H9 (cell line): ENCODE data around the gene PIK3R5. TPM values are rescaled to one million over a fixed set of nuclear protein-coding genes. Genes with fewer than 3 reads are reported as not detected.

Experiments
- DNase-seq: peaks from one replicate; pipeline ENCODE4 v3.0.0-alpha.2; 2017
- H2AFZ ChIP-seq: one replicate; pipeline ENCODE4 v1.6.1; 2013; ENCODE audit warnings: mild to moderate bottlenecking, low read length, control low read depth, moderate library complexity
- H2AK5ac ChIP-seq: 2 replicates; pipeline ENCODE4 v1.6.1; 2013; ENCODE audit warnings: low read length, control low read depth, mixed read lengths; ENCODE audit not compliant: insufficient read length
- H2BK120ac ChIP-seq: one replicate; pipeline ENCODE4 v1.6.1; 2013; ENCODE audit warnings: low read depth, mild to moderate bottlenecking, low read length, control low read depth, inconsistent platforms; ENCODE audit not compliant: poor library complexity, severe bottlenecking
- H2BK12ac ChIP-seq: 2 replicates; pipeline ENCODE4 v1.6.1; 2013; ENCODE audit warnings: low read length, control low read depth, mixed read lengths, low read depth; ENCODE audit not compliant: insufficient read length
- H2BK15ac ChIP-seq: 2 replicates; pipeline ENCODE4 v1.6.1; 2013; ENCODE audit warnings: low read depth, low read length, control low read depth
- H2BK20ac ChIP-seq: one replicate; pipeline ENCODE4 v1.6.1; 2013; ENCODE audit warnings: low read depth, mild to moderate bottlenecking, low read length, control low read depth, inconsistent platforms; ENCODE audit not compliant: poor library complexity, severe bottlenecking
- H2BK5ac ChIP-seq: 2 replicates; pipeline ENCODE4 v1.6.1; 2013; ENCODE audit warnings: low read length, control low read depth, mixed read lengths; ENCODE audit not compliant: insufficient read length
- H3K14ac ChIP-seq: 2 replicates; pipeline ENCODE4 v1.6.1; 2013; ENCODE audit warnings: low read length, control low read depth; ENCODE audit not compliant: insufficient read depth
- H3K18ac ChIP-seq: 2 replicates; pipeline ENCODE4 v1.6.1; 2013; ENCODE audit warnings: low read depth, mild to moderate bottlenecking, mixed read lengths, low read length, control low read depth; ENCODE audit not compliant: insufficient read length
- H3K23ac ChIP-seq: 2 replicates; pipeline ENCODE4 v1.6.1; 2013; ENCODE audit warnings: low read length, control low read depth, mixed read lengths, low read depth; ENCODE audit not compliant: insufficient read length
- H3K23me2 ChIP-seq: 2 replicates; pipeline ENCODE4 v1.6.1; 2013; ENCODE audit warnings: low read depth, mild to moderate bottlenecking, mixed read lengths, low read length, control low read depth; ENCODE audit not compliant: insufficient read length, poor library complexity, severe bottlenecking
- H3K27ac ChIP-seq: 2 replicates; pipeline ENCODE4 v1.5.1; 2013; ENCODE audit warnings: low read length, control low read depth, mixed read lengths, low read depth; ENCODE audit not compliant: insufficient read length
- H3K27me3 ChIP-seq: 2 replicates; pipeline ENCODE4 v1.6.1; 2013; ENCODE audit warnings: low read length, control low read depth, inconsistent platforms; ENCODE audit not compliant: insufficient read depth
- H3K4ac ChIP-seq: 2 replicates; pipeline ENCODE4 v1.6.1; 2013; ENCODE audit warnings: low read depth, mild to moderate bottlenecking, control low read depth, inconsistent platforms, low read length, moderate library complexity
- H3K4me1 ChIP-seq: 2 replicates; pipeline ENCODE4 v1.6.1; 2013; ENCODE audit warnings: low read length, control low read depth, inconsistent platforms; ENCODE audit not compliant: insufficient read depth
- H3K4me2 ChIP-seq: 2 replicates; pipeline ENCODE4 v1.6.1; 2013; ENCODE audit warnings: low read length, control low read depth, mixed read lengths; ENCODE audit not compliant: insufficient read length, insufficient read depth
- H3K56ac ChIP-seq: 2 replicates; pipeline ENCODE4 v1.6.1; 2013; ENCODE audit warnings: low read depth, mild to moderate bottlenecking, mixed read lengths, low read length, control low read depth; ENCODE audit not compliant: insufficient read length
- H3K79me1 ChIP-seq: 2 replicates; pipeline ENCODE4 v1.6.1; 2013; ENCODE audit warnings: low read depth, mild to moderate bottlenecking, moderate library complexity, low read length, control low read depth, inconsistent platforms; ENCODE audit not compliant: insufficient read depth, poor library complexity, severe bottlenecking
- H3K79me2 ChIP-seq: 2 replicates; pipeline ENCODE4 v1.6.1; 2013; ENCODE audit warnings: low read length, control low read depth, inconsistent platforms; ENCODE audit not compliant: insufficient read depth
- H3K9ac ChIP-seq: 2 replicates; pipeline ENCODE4 v1.6.1; 2013; ENCODE audit warnings: low read length, control low read depth, mixed read lengths; ENCODE audit not compliant: insufficient read length; ENCODE audit errors: extremely low read depth
- H3K9me3 ChIP-seq: one replicate; pipeline ENCODE4 v1.6.1; 2013; ENCODE audit warnings: low read depth, low read length, inconsistent platforms; ENCODE audit not compliant: control insufficient read depth
- H3T11ph ChIP-seq: one replicate; pipeline ENCODE4 v1.6.1; 2013; ENCODE audit warnings: mild to moderate bottlenecking, low read length, control low read depth, inconsistent platforms
- H4K20me1 ChIP-seq: one replicate; pipeline ENCODE4 v1.6.1; 2013; ENCODE audit not compliant: control insufficient read depth, insufficient read length, insufficient read depth
- H4K5ac ChIP-seq: 2 replicates; pipeline ENCODE4 v1.6.1; 2013; ENCODE audit warnings: low read depth, mild to moderate bottlenecking, mixed read lengths, low read length, control low read depth; ENCODE audit not compliant: insufficient read length
- H4K8ac ChIP-seq: replicated peaks from 2 replicates; pipeline ENCODE4 v1.6.1; 2013; ENCODE audit warnings: low read length, control low read depth, mixed read lengths, low read depth; ENCODE audit not compliant: insufficient read length
- H4K91ac ChIP-seq: 2 replicates; pipeline ENCODE4 v1.6.1; 2013; ENCODE audit warnings: low read depth, mild to moderate bottlenecking, moderate library complexity, mixed read lengths, low read length, control low read depth; ENCODE audit not compliant: insufficient read length
- H3K27ac Mint-ChIP-seq, 3 experiments: 2 replicates in 2 of 3; 3 replicates in 1 of 3; pipeline ENCODE4 v1.8.0; 2020 to 2021; ENCODE audit warnings: mixed read lengths in 3 of 3, mild to moderate bottlenecking in 1 of 3, moderate library complexity in 1 of 3
- H3K27me3 Mint-ChIP-seq: 2 replicates; pipeline ENCODE4 v1.8.0; 2021; ENCODE audit warnings: low read depth, mild to moderate bottlenecking, moderate library complexity, mixed read lengths
- H3K36me3 Mint-ChIP-seq, 3 experiments: 2 replicates in 2 of 3; 3 replicates in 1 of 3; pipeline ENCODE4 v1.8.0; 2020 to 2021; ENCODE audit warnings: low read depth in 3 of 3, mixed read lengths in 3 of 3; ENCODE audit not compliant: insufficient read depth in 1 of 3
- H3K4me1 Mint-ChIP-seq, 2 experiments: 2 replicates each; pipeline ENCODE4 v1.8.0; 2020; ENCODE audit warnings: mixed read lengths in 2 of 2
- H3K4me3 Mint-ChIP-seq, 2 experiments: 2 replicates in 1 of 2; 3 replicates in 1 of 2; pipeline ENCODE4 v1.8.0; 2020 to 2021; ENCODE audit warnings: mild to moderate bottlenecking in 2 of 2, mixed read lengths in 2 of 2, moderate library complexity in 1 of 2
- H3K9me3 Mint-ChIP-seq, 2 experiments: 2 replicates in 1 of 2; 3 replicates in 1 of 2; pipeline ENCODE4 v1.8.0; 2020; ENCODE audit warnings: mild to moderate bottlenecking in 2 of 2, mixed read lengths in 2 of 2, moderate library complexity in 1 of 2
- CTCF ChIP-seq: fragments of 200-600 bp; sonication (generic); conservative IDR thresholded peaks from 3 replicates; pipeline ENCODE4 v1.8.0; 2021; ENCODE audit warnings: antibody characterized with exemption, mild to moderate bottlenecking
- WGBS: extraction: QIAGEN DNeasy Blood & Tissue Kit; methylation state at CpG from one replicate; pipeline ENCODE4 v1.1.7; 2013; ENCODE audit warnings: missing lambda C conversion rate, low lambda C conversion rate, mixed read lengths; ENCODE audit not compliant: insufficient read length; ENCODE audit errors: extremely low coverage; 5-methylcytosine and 5-hydroxymethylcytosine counted together
- total RNA-seq: library from RNA; stranded (reverse); gene quantifications from 2 replicates; pipeline ENCODE4 v1.2.1, GENCODE V29; 2021

Gene PIK3R5
- total RNA-seq, 1 experiment from 2014 or later, result 1.4 TPM

- Histone ChIP-seq H2AFZ (no peak overlapping the region), H2AK5ac (no peak overlapping the region), H4K91ac (no peak overlapping the region), H3K4ac (no peak overlapping the region), H3T11ph (no peak overlapping the region), H4K20me1 (no peaks in the 10 kb centered on the region), H2BK120ac (no peak overlapping the region), H3K79me2 (no peaks in the 10 kb centered on the region), H3K27me3 (no peaks in the 10 kb centered on the region), H2BK20ac (no peak overlapping the region), H3K14ac (no peak overlapping the region), H3K9ac (no peak overlapping the region), H3K23ac (no peak overlapping the region), H2BK15ac (no peak overlapping the region), H4K8ac (no peak overlapping the region), H3K23me2 (no peaks in the 10 kb centered on the region), H3K56ac (no peak overlapping the region), H2BK5ac (no peak overlapping the region), H3K27ac (no peak overlapping the region), H3K18ac (no peak overlapping the region), H3K9me3 (no peaks in the 10 kb centered on the region), H2BK12ac (no peak overlapping the region), H3K4me1 (no peaks in the 10 kb centered on the region), H3K79me1 (no peaks in the 10 kb centered on the region), H3K4me2 (no peak overlapping the region), H4K5ac (no peak overlapping the region)
- Mint-ChIP-seq H3K27me3 (peaks cover 8% of the 10 kb centered on the region), H3K9me3 (no peaks in the 10 kb centered on the region), H3K4me3 (no peak overlapping the region), H3K4me1 (peaks cover 4 to 11% of the 10 kb centered on the region in 2 experiments; a peak in 3 of 4 replicates), H3K27ac (no peak overlapping the region), H3K36me3 (no peaks in the 10 kb centered on the region)
- no peak for DNase-seq
- TF ChIP-seq CTCF, result no peak
- WGBS, result no CpG with 5 or more reads among the region's 7 CpGs
Observed at GRCh38 chr17:8831234-8831849, 134.2 kb downstream of the PIK3R5 start.
